OCI-LY1 (cell line): Measurements from ENCODE around the gene ZNF341.

ENCODE experiments used
- CTCF ChIP-seq: fragments of 200-600 bp; sonication (generic), shearing (Covaris generic); IDR thresholded peaks from 2 replicates; pipeline ENCODE4 v1.5.1; 2017; ENCODE audit warnings: mild to moderate bottlenecking, antibody characterized with exemption, low read length, moderate library complexity, mixed read lengths
- EZH2 ChIP-seq: fragments of 200-600 bp; sonication (generic), shearing (Covaris generic); IDR thresholded peaks from 2 replicates; pipeline ENCODE4 v1.8.0; 2017; ENCODE audit warnings: borderline replicate concordance, mixed run types, mild to moderate bottlenecking, antibody characterized with exemption, low read length, moderate library complexity, mixed read lengths

- TF ChIP-seq CTCF (no peak), EZH2 (no peak)
Observed at GRCh38 chr20:33687370-33687915, 44.4 kb upstream of the ZNF341 start.
